Hypothalamus (tissue), 51 donors: ENCODE measurements around the gene DYRK1A.
"Not testable (repeated sequence)": the region's sequence is repeated elsewhere in the genome, so short reads cannot be mapped to it uniquely, and the experiment has no call there.

Source experiments
- DNase-seq, 51 donors: peaks; one replicate each; lab custom pipeline; 2025; lab: John Stamatoyannopoulos, UW

DYRK1A gene

GRCh38 chr21:37546299-37546908, 179.8 kb downstream of the DYRK1A start:
- DNase-seq = no peak

GRCh38 chr21:37546949-37547614, 180.5 kb downstream of the DYRK1A start:
- DNase-seq = no peak

- DNase-seq = no peak
These were observed 181.1 kb downstream of the DYRK1A start for GRCh38 chr21:37547615-37548200.

GRCh38 chr21:37548521-37548981, 182.0 kb downstream of the DYRK1A start:
- no peak for DNase-seq

GRCh38 chr21:37549730-37550129, 183.2 kb downstream of the DYRK1A start:
- DNase-seq = not testable (repeated sequence)

- no peak for DNase-seq
These were observed 183.6 kb downstream of the DYRK1A start for GRCh38 chr21:37550157-37550556.

GRCh38 chr21:37550618-37551330, 184.2 kb downstream of the DYRK1A start:
- no peak for DNase-seq

- DNase-seq = peak in 1 of 51 donors; percentile 5
These were observed 184.9 kb downstream of the DYRK1A start for GRCh38 chr21:37551331-37551992.

GRCh38 chr21:37551993-37552355, 185.4 kb downstream of the DYRK1A start:
- peak in 1 of 51 donors; percentile 14 for DNase-seq

- DNase-seq = no peak
These were observed 186.0 kb downstream of the DYRK1A start for GRCh38 chr21:37552496-37553029.

GRCh38 chr21:37553078-37553481, 186.5 kb downstream of the DYRK1A start:
- peak in 2 of 51 donors; percentile 12 to 16 for DNase-seq

- no peak for DNase-seq
These were observed 188.2 kb downstream of the DYRK1A start for GRCh38 chr21:37554661-37555379.

GRCh38 chr21:37555672-37556261, 189.2 kb downstream of the DYRK1A start:
- no peak for DNase-seq

- DNase-seq = no peak
These were observed 190.8 kb downstream of the DYRK1A start for GRCh38 chr21:37557261-37557950.

GRCh38 chr21:37558676-37559211, 192.2 kb downstream of the DYRK1A start:
- no peak for DNase-seq

- no peak for DNase-seq
These were observed 193.8 kb downstream of the DYRK1A start for GRCh38 chr21:37560385-37560784.

- DNase-seq = no peak
These were observed 194.9 kb downstream of the DYRK1A start for GRCh38 chr21:37561506-37561905.
